HG03095 (cell line): Measurements from ENCODE around the gene FBL.

ENCODE experiments used
- ATAC-seq: cut with Tn5 transposase; IDR thresholded peaks from one replicate; pipeline ENCODE4 v1.9.1; 2021; ENCODE audit warnings: moderate library complexity; ENCODE audit not compliant: unreplicated experiment

Gene FBL

GRCh38 chr19:39796000-39796498 is 50.1 kb downstream of the FBL start:
- ATAC-seq: no peak

GRCh38 chr19:39795001-39795400 is 51.2 kb downstream of the FBL start:
- no peak for ATAC-seq

- ATAC-seq: no peak
Measured at GRCh38 chr19:39792999-39793546, 53.1 kb downstream of the FBL start.

- no peak for ATAC-seq
Measured at GRCh38 chr19:39788244-39788643, 57.9 kb downstream of the FBL start.
